Right lobe of liver (tissue), 6 donors: Measurements from ENCODE around the gene PTPRK. TPM values are rescaled to one million over a fixed set of nuclear protein-coding genes. Genes with fewer than 3 reads are reported as not detected.

ENCODE experiments used
- ATAC-seq, 4 donors: fragments of 200-7000 bp; cut with Tn5 transposase; one replicate each; pipeline ENCODE4 v1.9.1; 2020; ENCODE audit warnings: mild to moderate bottlenecking in 4 of 4, moderate library complexity in 4 of 4
- DNase-seq, 3 donors: peaks; one replicate each; pipeline ENCODE4 v3.0.0-alpha.2; 2020
- H3K27ac ChIP-seq, 3 donors: fragments of 200-600 bp; one replicate each; pipeline ENCODE4 v1.8.0; 2022
- H3K27me3 ChIP-seq, 2 donors: fragments of 200-600 bp; one replicate each; pipeline ENCODE4 v1.8.0; 2022
- H3K36me3 ChIP-seq, 4 donors: fragments of 200-600 bp; sonication (generic) in 1 of 4; one replicate each; pipeline versions ENCODE4 v1.5.1 to v1.8.0; 2017 to 2022; ENCODE audit warnings: control low read depth in 1 of 4
- H3K4me1 ChIP-seq, 4 donors: fragments of 200-600 bp; sonication (generic) in 1 of 4; one replicate each; pipeline versions ENCODE4 v1.5.1 to v1.8.0; 2017 to 2022; ENCODE audit warnings: control low read depth in 1 of 4
- H3K4me3 ChIP-seq, 3 donors: fragments of 200-600 bp; one replicate each; pipeline ENCODE4 v1.8.0; 2022
- H3K9me3 ChIP-seq, 4 donors: fragments of 200-600 bp; sonication (generic) in 1 of 4; one replicate each; pipeline versions ENCODE4 v1.5.1 to v1.8.0; 2017 to 2022; ENCODE audit warnings: control low read depth in 1 of 4
- CTCF ChIP-seq, 4 donors: fragments of 200-600 bp in 3 of 4; fragments of 450-650 bp in 1 of 4; IDR thresholded peaks; one replicate each; pipeline versions ENCODE4 v1.5.1 to v1.8.0; 2016 to 2022; ENCODE audit warnings: antibody characterized with exemption in 4 of 4, mild to moderate bottlenecking in 2 of 4
- POLR2A ChIP-seq: fragments of 450-650 bp; IDR thresholded peaks from one replicate; pipeline ENCODE4 v1.6.1; 2017; ENCODE audit warnings: antibody characterized with exemption, mild to moderate bottlenecking
- WGBS: methylation state at CpG from one replicate; pipeline ENCODE4 v1.1.6; 2018; ENCODE audit warnings: low coverage, low lambda C conversion rate; ENCODE audit not compliant: insufficient coverage; ENCODE audit errors: missing lambda C conversion rate; 5-methylcytosine and 5-hydroxymethylcytosine counted together
- intact Hi-C, 2 donors: fragments of 100-400 bp; cut with DNase I; formaldehyde crosslinking; loops; one replicate each; pipeline versions ENCODE4 v1.11.2 to v1.14.1; 2022
- total RNA-seq, 6 experiments: library from RNA; depleted of rRNA in 2 of 6; stranded (reverse); fragments of >200 nt in 2 of 6; fragmentation: NEBNext Ultra II Directional in 3 of 6; extraction: Animal tissue kit (Norgen Biotek cat#: 25700) in 3 of 6; gene quantifications; one replicate each; pipeline versions ENCODE4 v1.1.0 to v1.2.4, GENCODE V29; 2016 to 2023
- donor health status: DM: no; HTN: yes; CAD: no.
- donor health status: DM: no; HTN: no; CAD: no.
- donor health status: DM: no; HTN: no; CAD: no.
- donor health status: DM: no; HTN: yes; CAD: no.
- donor health status: DM: no; HTN: yes; CAD: no.

Gene PTPRK
- total RNA-seq, 6 experiments from 2014 or later: 27.7 to 54.5 (median 35.7) TPM

- Histone ChIP-seq H3K4me3 (no peak overlapping the region), H3K36me3 (no peaks in the 10 kb centered on the region), H3K4me1 (peaks cover 0 to 12% (median 5%) of the 10 kb centered on the region in 4 donors), H3K9me3 (no peaks in the 10 kb centered on the region), H3K27me3 (no peaks in the 10 kb centered on the region), H3K27ac (no peak overlapping the region)
- 94% methylated on average over 4 of the region's 4 CpGs for WGBS
- intact Hi-C loops: no loop called here
- no peak for TF ChIP-seq POLR2A
- TF ChIP-seq CTCF (IDR thresholded peaks at IDR 0.05): no peak
- DNase-seq (no peak), ATAC-seq (no peak)
These were observed 116.6 kb downstream of the PTPRK start for GRCh38 chr6:128403618-128404444.

DNA sequence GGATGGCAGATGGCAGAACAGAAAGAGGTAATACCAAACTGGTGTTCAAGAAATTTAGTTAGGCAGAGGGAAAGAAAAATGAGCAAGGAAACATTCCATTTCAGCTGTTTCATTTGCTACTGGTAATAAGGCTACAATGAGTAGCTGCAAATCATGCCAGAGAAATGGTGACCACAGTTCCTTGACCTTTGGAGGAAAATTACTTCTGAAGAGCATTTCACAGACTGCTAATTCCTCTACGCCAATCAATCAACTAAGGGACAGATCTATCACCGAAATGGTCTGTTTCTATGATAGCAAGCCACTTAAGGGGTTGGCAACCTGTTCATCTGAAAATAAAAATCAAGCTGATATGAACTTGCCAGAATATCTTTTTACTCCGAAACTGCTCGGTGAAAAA is 119.5 kb downstream of the PTPRK start:
- WGBS: 81% methylated on average over 4 of the region's 4 CpGs
- no peaks in the 10 kb centered on the region for H3K36me3 ChIP-seq
- no peak overlapping the region for H3K4me3 ChIP-seq
- ATAC-seq (no peak), DNase-seq (no peak)
- H3K27me3 ChIP-seq: no peaks in the 10 kb centered on the region
- no peaks in the 10 kb centered on the region for H3K4me1 ChIP-seq
- no peak for TF ChIP-seq POLR2A
- TF ChIP-seq CTCF (IDR thresholded peaks at IDR 0.05): no peak
- no peak overlapping the region for H3K27ac ChIP-seq
- H3K9me3 ChIP-seq: no peaks in the 10 kb centered on the region
- intact Hi-C loops: no loop called here

DNA sequence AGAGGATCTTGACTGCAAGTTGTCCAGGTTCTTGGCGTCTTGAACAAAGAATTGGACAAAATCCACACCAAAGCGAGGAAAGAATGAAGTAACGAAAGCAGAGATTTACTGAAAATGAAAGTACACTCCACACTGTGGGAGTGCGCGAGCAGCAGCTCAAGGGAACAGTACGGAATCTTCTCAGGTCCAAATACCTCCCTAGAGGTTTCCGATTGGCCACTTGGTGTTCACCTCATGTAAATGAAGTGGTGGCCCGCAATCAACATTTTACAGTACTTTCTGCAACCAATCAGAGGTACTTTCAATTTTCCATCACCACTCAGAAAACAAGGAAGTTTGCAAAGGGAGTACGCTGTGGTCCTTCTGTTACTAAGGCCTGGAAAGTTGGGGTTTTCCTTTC is 122.4 kb downstream of the PTPRK start:
- Histone ChIP-seq H3K27me3 (no peaks in the 10 kb centered on the region), H3K36me3 (no peaks in the 10 kb centered on the region), H3K27ac (no peak overlapping the region), H3K9me3 (no peaks in the 10 kb centered on the region), H3K4me1 (no peaks in the 10 kb centered on the region), H3K4me3 (no peak overlapping the region)
- no peak for ATAC-seq
- no peak for DNase-seq
- WGBS: 93% methylated on average over 7 of the region's 9 CpGs
- intact Hi-C loops: no loop called here
- no peak for TF ChIP-seq POLR2A
- TF ChIP-seq CTCF (IDR thresholded peaks at IDR 0.05): no peak

DNA sequence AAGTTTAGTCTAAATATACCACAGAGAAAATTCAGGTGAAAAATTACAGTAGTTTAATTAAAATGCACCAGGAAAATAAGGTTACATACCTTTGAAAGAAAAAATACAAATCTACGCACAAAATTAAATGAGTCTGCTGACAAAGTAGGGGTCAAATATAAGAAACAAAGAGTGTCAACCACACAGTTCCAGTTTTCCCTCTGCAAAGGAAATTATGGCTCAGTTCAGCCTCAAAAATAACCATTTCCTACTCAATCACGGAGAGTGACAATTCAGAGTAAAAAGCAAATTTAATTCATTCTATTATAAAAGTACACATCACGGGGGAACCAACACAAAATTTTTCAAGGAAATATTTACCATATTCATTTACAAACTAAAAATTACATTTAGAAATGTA is 124.8 kb downstream of the PTPRK start:
- H3K9me3 ChIP-seq: no peaks in the 10 kb centered on the region
- H3K4me3 ChIP-seq: no peak overlapping the region
- intact Hi-C loops: no loop called here
- H3K27me3 ChIP-seq: no peaks in the 10 kb centered on the region
- WGBS: 78% methylated on average over 3 of the region's 3 CpGs
- DNase-seq: no peak
- no peaks in the 10 kb centered on the region for H3K4me1 ChIP-seq
- ATAC-seq: no peak
- TF ChIP-seq CTCF (IDR thresholded peaks at IDR 0.05): no peak
- TF ChIP-seq POLR2A: no peak
- no peaks in the 10 kb centered on the region for H3K36me3 ChIP-seq
- no peak overlapping the region for H3K27ac ChIP-seq
